ENCODE data around the gene ELAPOR1. TPM values are rescaled to one million over a fixed set of nuclear protein-coding genes. Genes with fewer than 3 reads are reported as not detected.

Gene ELAPOR1
- total and polyA plus RNA-seq, 9 of the 15 experiments (the other 6 are each of a cell fraction or from before 2014, with no cell fraction given), result 0.07 to 1.2 (median 0.18) TPM

GRCh38 chr1:109152196-109152595, 38.3 kb downstream of the ELAPOR1 start (continued):
- no peak for TF ChIP-seq ZNF407 (IDR thresholded peaks at IDR 0.05; ENCODE audit: low read depth)
- TF ChIP-seq MCM3 (IDR thresholded peaks at IDR 0.05), result no peak
- no peak for TF ChIP-seq CAMTA2 (CRISPR knock-in tag; conservative IDR thresholded peaks at IDR 0.05)
- no peak for TF ChIP-seq EHMT2 (IDR thresholded peaks at IDR 0.05)
- TF ChIP-seq, protein P1, sequence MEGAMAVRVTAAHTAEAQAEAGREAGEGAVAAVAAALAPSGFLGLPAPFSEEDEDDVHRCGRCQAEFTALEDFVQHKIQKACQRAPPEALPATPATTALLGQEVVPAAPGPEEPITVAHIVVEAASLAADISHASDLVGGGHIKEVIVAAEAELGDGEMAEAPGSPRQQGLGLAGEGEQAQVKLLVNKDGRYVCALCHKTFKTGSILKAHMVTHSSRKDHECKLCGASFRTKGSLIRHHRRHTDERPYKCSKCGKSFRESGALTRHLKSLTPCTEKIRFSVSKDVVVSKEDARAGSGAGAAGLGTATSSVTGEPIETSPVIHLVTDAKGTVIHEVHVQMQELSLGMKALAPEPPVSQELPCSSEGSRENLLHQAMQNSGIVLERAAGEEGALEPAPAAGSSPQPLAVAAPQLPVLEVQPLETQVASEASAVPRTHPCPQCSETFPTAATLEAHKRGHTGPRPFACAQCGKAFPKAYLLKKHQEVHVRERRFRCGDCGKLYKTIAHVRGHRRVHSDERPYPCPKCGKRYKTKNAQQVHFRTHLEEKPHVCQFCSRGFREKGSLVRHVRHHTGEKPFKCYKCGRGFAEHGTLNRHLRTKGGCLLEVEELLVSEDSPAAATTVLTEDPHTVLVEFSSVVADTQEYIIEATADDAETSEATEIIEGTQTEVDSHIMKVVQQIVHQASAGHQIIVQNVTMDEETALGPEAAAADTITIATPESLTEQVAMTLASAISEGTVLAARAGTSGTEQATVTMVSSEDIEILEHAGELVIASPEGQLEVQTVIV (CRISPR knock-in tag; IDR thresholded peaks at IDR 0.05; ENCODE audit: borderline replicate concordance), result no peak
- no peak for TF ChIP-seq ZNF408 (CRISPR knock-in tag; IDR thresholded peaks at IDR 0.05; ENCODE audit: low read depth)
- TF ChIP-seq NFYB (IDR thresholded peaks at IDR 0.05; ENCODE audit: extremely low read depth, insufficient read length), result no peak
- no peak for TF ChIP-seq HINFP (tag; conservative IDR thresholded peaks at IDR 0.05; ENCODE audit: low read depth)
- no peak for TF ChIP-seq TCF7L2 (IDR thresholded peaks at IDR 0.05; ENCODE audit: low read depth, low read length)
- no peak for TF ChIP-seq ZKSCAN3 (CRISPR knock-in tag; IDR thresholded peaks at IDR 0.05)
- TF ChIP-seq MAFG (tag; conservative IDR thresholded peaks at IDR 0.05), result no peak
- no peak for TF ChIP-seq ZBTB7A (IDR thresholded peaks at IDR 0.05; ENCODE audit: borderline replicate concordance, control insufficient read depth, low read depth, low read length)
- no peak for TF ChIP-seq ZNF507 (tag; conservative IDR thresholded peaks at IDR 0.05)

Data from K562 (cell line).